Keratinocyte (primary cell): Measurements from ENCODE around the gene COPS8. TPM values are rescaled to one million over a fixed set of nuclear protein-coding genes. Genes with fewer than 3 reads are reported as not detected.

Experiments used
- DNase-seq: peaks from one replicate; pipeline ENCODE4 v3.0.0-alpha.2; 2011; ENCODE audit warnings: low read depth, missing footprints, low spot score
- FAIRE-seq: peaks from 2 replicates; lab custom pipeline; 2011; peaks lifted over from hg19 to GRCh38; lab: Jason Lieb, UNC
- H2AFZ ChIP-seq: 2 replicates; pipeline ENCODE4 v1.6.0; 2012; ENCODE audit warnings: low read length, control low read depth, inconsistent platforms; ENCODE audit not compliant: control insufficient read depth
- H3K27ac ChIP-seq: 2 replicates; pipeline ENCODE4 v1.5.1; 2011; ENCODE audit warnings: low read length; ENCODE audit not compliant: control insufficient read depth, insufficient read depth
- H3K27me3 ChIP-seq: 3 replicates; pipeline ENCODE4 v1.6.0; 2011; ENCODE audit warnings: low read length; ENCODE audit not compliant: control insufficient read depth, insufficient read depth; ENCODE audit errors: extremely low read depth
- H3K36me3 ChIP-seq, 2 experiments: 2 replicates in 1 of 2; 3 replicates in 1 of 2; pipeline ENCODE4 v1.5.1; 2011; ENCODE audit warnings: low read length in 2 of 2, mild to moderate bottlenecking in 1 of 2; ENCODE audit not compliant: control insufficient read depth in 2 of 2, insufficient read depth in 2 of 2; ENCODE audit errors: extremely low read depth in 1 of 2
- H3K4me1 ChIP-seq: 3 replicates; pipeline ENCODE4 v1.5.1; 2011; ENCODE audit warnings: low read length; ENCODE audit not compliant: control insufficient read depth, insufficient read depth; ENCODE audit errors: extremely low read depth
- H3K4me2 ChIP-seq: 3 replicates; pipeline ENCODE4 v1.6.0; 2011; ENCODE audit warnings: low read depth, low read length; ENCODE audit not compliant: control insufficient read depth, insufficient read depth; ENCODE audit errors: extremely low read depth
- H3K4me3 ChIP-seq, 3 experiments: fragments of 200-600 bp in 1 of 3; sonication (generic) in 1 of 3; 2 replicates in 2 of 3; 3 replicates in 1 of 3; pipeline ENCODE4 v1.5.1; 2011 to 2016; ENCODE audit warnings: low read length in 3 of 3, mild to moderate bottlenecking in 3 of 3, control low read depth in 2 of 3, inconsistent platforms in 1 of 3, low read depth in 1 of 3, mixed read lengths in 1 of 3, mixed run types in 1 of 3, moderate library complexity in 1 of 3; ENCODE audit not compliant: control insufficient read depth in 2 of 3, insufficient read depth in 2 of 3; ENCODE audit errors: extremely low read depth in 1 of 3
- H3K79me2 ChIP-seq: 2 replicates; pipeline ENCODE4 v1.6.0; 2012; ENCODE audit warnings: low read length; ENCODE audit not compliant: control insufficient read depth, insufficient read depth
- H3K9ac ChIP-seq: 3 replicates; pipeline ENCODE4 v1.6.0; 2011; ENCODE audit warnings: low read length; ENCODE audit not compliant: control insufficient read depth, insufficient read depth; ENCODE audit errors: extremely low read depth
- H3K9me1 ChIP-seq: 3 replicates; pipeline ENCODE4 v1.6.0; 2011; ENCODE audit warnings: low read length; ENCODE audit not compliant: control insufficient read depth, insufficient read depth; ENCODE audit errors: extremely low read depth
- H3K9me3 ChIP-seq: 2 replicates; pipeline ENCODE4 v1.5.1; 2012; ENCODE audit warnings: low read depth, low read length; ENCODE audit not compliant: control insufficient read depth
- H4K20me1 ChIP-seq: 3 replicates; pipeline ENCODE4 v1.6.0; 2011; ENCODE audit warnings: low read length; ENCODE audit not compliant: control insufficient read depth, insufficient read depth; ENCODE audit errors: extremely low read depth
- EZH2 ChIP-seq: IDR thresholded peaks from one replicate; pipeline ENCODE4 v1.6.1; 2012; ENCODE audit warnings: inconsistent platforms, mild to moderate bottlenecking, low read length, moderate library complexity
- dilution Hi-C: fragments of 300-500 bp; cut with MboI; formaldehyde crosslinking; loops from one replicate; pipeline ENCODE4 v1.7.0; 2020; ENCODE audit warnings: low sequenced_read_pairs; ENCODE audit not compliant: extremely low pct_ligation_motif_present
- polyA minus RNA-seq, 3 experiments: library from RNA; depleted of rRNA, polyadenylated mRNA; stranded (reverse); fragments of >200 nt; gene quantifications; 1 replicate in 1 of 3; 2 replicates in 1 of 3; 3 replicates in 1 of 3; pipeline ENCODE4 v1.2.3, GENCODE V29; 2011
- polyA plus RNA-seq, 5 experiments: library from polyadenylated mRNA; depleted of rRNA in 3 of 5; stranded (reverse) in 3 of 5; stranded (forward) in 1 of 5; unstranded in 1 of 5; fragments of >200 nt; gene quantifications; 1 replicate in 1 of 5; 2 replicates in 3 of 5; 3 replicates in 1 of 5; pipeline versions ENCODE4 v1.2.1 to v1.2.3, GENCODE V29; 2011 to 2012; ENCODE audit warnings: missing spikeins in 2 of 5, low read depth in 1 of 5, low replicate concordance in 1 of 5
- TF ChIP-seq, protein P1 (sequence below), 3 experiments: IDR thresholded peaks in 1 of 3; conservative IDR thresholded peaks in 1 of 3; optimal IDR thresholded peaks in 1 of 3; 2 replicates in 2 of 3; 3 replicates in 1 of 3; pipeline versions ENCODE3 to v1.5.1; 2011; ENCODE audit warnings: low read length in 3 of 3, mild to moderate bottlenecking in 3 of 3, moderate library complexity in 2 of 3, control low read depth in 1 of 3, inconsistent platforms in 1 of 3; ENCODE audit not compliant: insufficient read depth in 2 of 3; ENCODE audit errors: extremely low read depth in 1 of 3

COPS8 gene
- 84.5 to 136 TPM (median 102 TPM) in 3 replicates for polyA plus RNA-seq
- 99.7 TPM for polyA plus RNA-seq (2011; ENCODE audit: low read depth)
- polyA plus RNA-seq (2011; cell fraction: cytosol; rRNA removed): 84.9 and 153 TPM in 2 replicates
- polyA plus RNA-seq (2011; cell fraction: nucleus; rRNA removed): 64.7 and 80.2 TPM in 2 replicates
- polyA plus RNA-seq (2012; ENCODE audit: low replicate concordance): 45.1 and 50.6 TPM in 2 replicates
- polyA minus RNA-seq: 11.7 to 39.7 TPM (median 35.1 TPM) in 3 replicates
- 52.4 TPM for polyA minus RNA-seq (2011; cell fraction: cytosol; rRNA and poly(A)+ RNA removed)
- 15.7 and 30.3 TPM in 2 replicates for polyA minus RNA-seq (2011; cell fraction: nucleus; rRNA and poly(A)+ RNA removed)

DNA sequence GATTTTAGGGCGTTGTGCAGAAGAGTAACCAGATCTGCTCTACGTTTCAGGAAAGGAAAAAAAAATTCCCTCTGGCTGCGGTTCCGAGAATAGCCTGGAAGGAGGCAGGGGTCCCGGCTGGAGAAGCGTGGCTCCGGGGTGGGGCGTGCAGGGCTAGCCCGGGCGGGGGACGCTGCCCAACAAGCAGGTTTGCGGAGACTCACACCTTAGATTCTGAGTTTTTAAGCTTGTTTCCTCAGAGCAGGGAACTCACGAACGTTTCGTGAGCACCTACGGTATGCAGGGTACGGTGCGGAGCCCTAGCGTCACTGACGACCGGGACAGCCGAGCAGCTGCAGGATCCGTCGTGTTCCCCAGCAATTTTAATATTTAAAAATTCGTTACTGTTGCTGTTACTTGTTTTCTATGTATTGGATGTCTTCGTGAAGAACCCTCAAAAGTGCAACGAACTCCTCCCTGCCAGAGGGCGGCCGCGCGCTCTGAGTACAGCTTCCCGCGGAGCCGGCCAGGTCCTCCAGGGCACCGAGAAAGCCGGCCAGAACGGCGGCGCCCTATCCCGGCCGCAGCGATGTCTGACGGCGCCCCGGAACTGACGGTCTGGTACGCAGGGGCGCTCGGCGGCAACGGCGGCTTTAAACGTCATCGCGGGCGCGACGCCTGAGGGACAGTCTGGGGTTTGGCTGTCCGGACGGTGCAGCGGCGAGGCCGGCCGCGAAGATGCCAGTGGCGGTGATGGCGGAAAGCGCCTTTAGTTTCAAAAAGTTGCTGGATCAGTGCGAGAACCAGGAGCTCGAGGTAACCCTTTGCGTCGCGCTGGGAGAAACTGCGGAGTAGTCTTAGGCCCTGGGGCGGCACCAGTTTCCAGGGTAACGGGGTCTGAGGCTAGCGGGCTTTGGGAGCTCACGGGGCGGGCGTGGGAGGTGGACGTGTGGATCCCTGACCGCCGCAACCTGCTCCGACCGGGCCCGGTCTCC lies at the start of gene COPS8:
COPS8 (plus strand) TSS at position 642 of the 974 bp plus-strand sequence; CDS start at position 718, 76 bp downstream.
- H2AFZ ChIP-seq: peak within 1 kb of the TSS; percentile 98
- peaks cover 10% of the 10 kb centered on the region for H3K4me1 ChIP-seq
- peaks cover 0 to 10% of the 10 kb centered on the region in 2 experiments for H3K36me3 ChIP-seq
- H3K27me3 ChIP-seq: no peaks in the 10 kb centered on the region
- no peak for TF ChIP-seq EZH2
- TF ChIP-seq, protein P1, sequence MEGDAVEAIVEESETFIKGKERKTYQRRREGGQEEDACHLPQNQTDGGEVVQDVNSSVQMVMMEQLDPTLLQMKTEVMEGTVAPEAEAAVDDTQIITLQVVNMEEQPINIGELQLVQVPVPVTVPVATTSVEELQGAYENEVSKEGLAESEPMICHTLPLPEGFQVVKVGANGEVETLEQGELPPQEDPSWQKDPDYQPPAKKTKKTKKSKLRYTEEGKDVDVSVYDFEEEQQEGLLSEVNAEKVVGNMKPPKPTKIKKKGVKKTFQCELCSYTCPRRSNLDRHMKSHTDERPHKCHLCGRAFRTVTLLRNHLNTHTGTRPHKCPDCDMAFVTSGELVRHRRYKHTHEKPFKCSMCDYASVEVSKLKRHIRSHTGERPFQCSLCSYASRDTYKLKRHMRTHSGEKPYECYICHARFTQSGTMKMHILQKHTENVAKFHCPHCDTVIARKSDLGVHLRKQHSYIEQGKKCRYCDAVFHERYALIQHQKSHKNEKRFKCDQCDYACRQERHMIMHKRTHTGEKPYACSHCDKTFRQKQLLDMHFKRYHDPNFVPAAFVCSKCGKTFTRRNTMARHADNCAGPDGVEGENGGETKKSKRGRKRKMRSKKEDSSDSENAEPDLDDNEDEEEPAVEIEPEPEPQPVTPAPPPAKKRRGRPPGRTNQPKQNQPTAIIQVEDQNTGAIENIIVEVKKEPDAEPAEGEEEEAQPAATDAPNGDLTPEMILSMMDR (optimal IDR thresholded peaks at IDR 0.05 in 1 of 3, IDR thresholded peaks at IDR 0.05 in 1 of 3, conservative IDR thresholded peaks at IDR 0.05 in 1 of 3; ENCODE audit: extremely low read depth in 1 of 3, insufficient read depth in 2 of 3, low read length in 3 of 3): peak in 2 of 3 experiments; percentile 25 to 35
- peak within 1 kb of the TSS; percentile 92 for H3K27ac ChIP-seq
- peak within 1 kb of the TSS; percentile 96 for H3K9ac ChIP-seq
- peak within 1 kb of the TSS; percentile 96 for H3K4me2 ChIP-seq
- H3K79me2 ChIP-seq: peaks cover 41% of the 10 kb centered on the region
- no peak for FAIRE-seq
- H3K9me3 ChIP-seq: no peaks in the 10 kb centered on the region
- H3K4me3 ChIP-seq: peak within 1 kb of the TSS; percentile 78 to 98 (median 97)
- DNase-seq: no peak
- no peaks in the 10 kb centered on the region for H3K9me1 ChIP-seq
- dilution Hi-C loops: no loop called here
- H4K20me1 ChIP-seq: no peaks in the 10 kb centered on the region

DNA sequence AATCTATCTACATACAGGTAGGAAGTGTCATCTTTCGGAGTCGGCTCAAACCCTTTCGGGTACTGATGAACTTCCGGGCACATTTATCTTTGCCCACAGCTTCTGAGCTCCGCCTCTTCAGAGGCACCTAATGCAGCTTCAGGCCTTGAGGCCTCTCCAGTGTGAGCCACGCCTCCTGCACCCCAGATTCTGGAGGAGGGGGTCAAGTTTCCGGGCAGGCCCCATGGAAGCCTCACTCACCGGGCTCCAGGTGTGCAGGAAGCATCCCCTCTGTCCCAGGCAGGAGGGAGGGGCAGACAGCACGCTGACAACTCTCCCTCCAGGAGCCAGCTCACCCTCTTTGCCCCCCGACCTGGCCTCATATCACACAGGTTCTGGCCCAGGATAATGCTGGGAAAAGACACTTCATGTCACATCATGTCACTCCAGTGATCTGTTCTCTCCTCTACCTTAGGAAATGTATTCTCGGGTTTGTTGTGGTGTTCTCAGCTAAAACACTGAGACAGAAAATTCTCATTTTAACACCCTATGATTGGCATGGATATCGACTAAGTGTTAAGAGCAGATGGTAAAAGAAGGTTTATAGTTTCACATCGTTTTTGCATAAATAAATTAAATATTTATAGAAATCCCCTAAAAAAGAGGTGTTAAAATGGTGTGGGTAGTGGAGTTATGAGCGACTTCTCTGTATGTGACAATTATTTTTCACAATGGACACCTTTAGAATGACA lies 46.2 kb upstream of the COPS8 start:
- Histone ChIP-seq H3K36me3 (no peaks in the 10 kb centered on the region), H3K9ac (no peak overlapping the region), H4K20me1 (no peaks in the 10 kb centered on the region), H3K79me2 (no peaks in the 10 kb centered on the region), H3K4me3 (no peak overlapping the region), H3K4me1 (no peaks in the 10 kb centered on the region), H3K9me3 (no peaks in the 10 kb centered on the region), H3K9me1 (no peaks in the 10 kb centered on the region), H3K27me3 (no peaks in the 10 kb centered on the region), H2AFZ (no peak overlapping the region), H3K27ac (no peak overlapping the region), H3K4me2 (no peak overlapping the region)
- DNase-seq (no peak), FAIRE-seq (no peak)
- TF ChIP-seq, protein P1 (optimal IDR thresholded peaks at IDR 0.05 in 1 of 3, IDR thresholded peaks at IDR 0.05 in 1 of 3, conservative IDR thresholded peaks at IDR 0.05 in 1 of 3; ENCODE audit: extremely low read depth in 1 of 3, insufficient read depth in 2 of 3, low read length in 3 of 3): no peak
- dilution Hi-C loops: no loop called here
